Endometrial microvascular endothelial cells (primary cell): ENCODE results near the gene ZNF534. TPM values are rescaled to one million over a fixed set of nuclear protein-coding genes. Genes with fewer than 3 reads are reported as not detected.
"Not testable (repeated sequence)": the region's sequence is repeated elsewhere in the genome, so short reads cannot be mapped to it uniquely, and the experiment has no call there.

Experiments
- in situ Hi-C: cut with HindIII; loops from 2 replicates; pipeline ENCODE4 v1.10.0; 2017; ENCODE audit warnings: low sequenced_read_pairs, low pct_unique_long_range_greater_than_20kb; ENCODE audit errors: inconsistent ontology term
- total RNA-seq: library from RNA; depleted of rRNA; stranded (reverse); fragments of >200 nt; gene quantifications from one replicate; pipeline ENCODE4 v1.2.3, GENCODE V29; 2015; ENCODE audit errors: inconsistent ontology term

Gene ZNF534
- total RNA-seq: not detected

DNA sequence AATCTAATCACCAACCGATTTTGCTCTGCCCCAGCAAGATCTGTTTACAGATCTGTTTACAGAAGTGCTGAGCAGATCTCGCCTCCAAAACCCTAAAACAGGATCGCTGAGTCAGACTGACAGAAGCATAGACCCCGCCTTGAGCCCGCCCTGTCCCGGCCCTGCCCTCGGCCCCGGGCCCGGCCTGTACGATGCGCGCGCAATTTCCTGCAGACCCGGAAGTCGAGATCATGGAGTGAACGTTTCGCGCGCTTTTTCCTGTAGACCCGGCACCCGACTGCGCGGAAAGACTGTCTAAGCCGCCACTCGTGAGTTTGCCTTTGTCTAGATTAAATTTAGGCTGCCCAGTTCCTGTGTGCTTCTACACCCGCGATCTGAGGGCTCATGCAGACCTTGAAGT, at the start of gene ZNF534:
TSS of gene ZNF534 (plus strand) at position 212 of the 400 bp plus-strand sequence. CDS start 2,327 bp downstream, outside the sequence.
- in situ Hi-C loops: no loop called here

DNA sequence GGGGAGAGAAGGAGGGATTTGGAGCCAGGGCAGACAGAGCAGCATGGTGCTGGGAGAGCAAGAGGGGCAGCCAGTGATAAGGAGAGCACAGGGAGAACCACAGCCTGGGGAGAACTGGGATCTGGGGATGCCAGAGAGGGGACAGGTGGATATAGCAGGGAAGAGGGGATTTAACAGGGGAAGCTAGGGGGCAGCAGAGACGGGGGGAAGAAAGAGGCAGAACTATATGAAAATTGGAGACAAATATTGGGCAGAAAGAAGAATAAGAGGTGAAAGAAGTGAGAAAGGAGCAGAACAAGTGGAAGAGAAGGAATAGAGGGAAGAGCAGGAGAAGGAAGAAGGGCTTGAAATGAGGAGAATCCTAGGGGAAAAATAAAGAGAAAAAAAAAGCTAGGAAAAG, 37.8 kb upstream of the ZNF534 start:
- in situ Hi-C loops: no loop called here

DNA sequence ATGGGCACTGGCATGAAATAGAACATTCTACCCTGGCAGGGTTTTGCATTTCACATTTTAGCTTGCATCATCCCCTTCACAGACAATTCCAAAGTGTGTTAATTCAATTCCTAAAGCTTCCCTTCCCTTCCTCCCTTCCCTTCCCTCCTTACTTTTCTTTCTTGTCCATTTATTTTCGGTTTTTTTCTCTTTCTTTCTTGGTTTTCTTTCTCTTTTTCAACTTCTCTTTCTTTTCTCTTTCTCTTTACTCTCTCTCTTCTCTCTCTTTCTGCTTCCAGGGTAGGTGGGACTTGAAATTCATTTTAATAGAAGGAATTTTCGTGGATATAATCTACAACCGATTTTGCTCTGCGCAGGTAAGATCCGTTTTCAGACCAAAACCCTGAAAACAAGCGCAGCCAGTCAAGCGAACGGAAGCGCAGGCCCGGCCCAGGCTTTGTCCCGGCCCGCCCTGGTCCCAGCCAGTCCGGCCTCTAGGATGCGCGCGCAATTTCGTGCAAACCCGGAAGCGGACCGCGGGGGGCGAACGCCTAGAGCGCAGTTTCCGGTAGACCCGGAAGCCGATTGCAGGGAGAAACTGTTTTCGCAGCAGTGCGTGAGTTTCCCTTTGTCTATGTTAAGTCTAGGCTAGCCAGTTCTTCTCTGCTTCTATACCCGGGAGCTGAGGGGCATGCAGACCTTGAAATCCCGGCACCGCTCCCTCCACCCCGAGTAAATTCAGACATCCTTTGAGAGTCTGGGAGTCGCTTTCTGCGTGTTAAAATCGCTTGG, 31.5 kb upstream of the ZNF534 start, which contains the start of gene ZNF528:
TSS of gene ZNF528 (plus strand) at position 540 of the 771 bp plus-strand sequence. CDS start 4,165 bp downstream, outside the sequence.
- in situ Hi-C loops: no loop called here

DNA sequence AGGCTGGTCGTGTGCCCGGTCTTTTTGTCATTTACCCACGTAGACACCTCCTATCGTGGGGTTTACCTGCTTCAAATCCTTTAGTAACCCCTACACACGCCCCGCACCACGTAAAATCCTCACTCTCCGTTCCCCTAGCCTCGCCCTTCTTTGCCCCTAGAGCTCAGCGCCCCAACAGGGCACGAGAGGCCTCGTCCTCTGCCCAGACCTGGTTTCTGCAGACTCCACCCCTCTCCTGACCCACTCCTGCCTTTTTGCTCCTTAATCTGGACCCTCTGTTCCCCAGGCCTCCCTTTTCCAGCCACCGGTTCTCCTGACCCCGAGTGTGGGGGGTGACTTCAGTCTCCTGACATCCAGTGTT, 30.9 kb upstream of the ZNF534 start:
- in situ Hi-C loops: no loop called here

DNA sequence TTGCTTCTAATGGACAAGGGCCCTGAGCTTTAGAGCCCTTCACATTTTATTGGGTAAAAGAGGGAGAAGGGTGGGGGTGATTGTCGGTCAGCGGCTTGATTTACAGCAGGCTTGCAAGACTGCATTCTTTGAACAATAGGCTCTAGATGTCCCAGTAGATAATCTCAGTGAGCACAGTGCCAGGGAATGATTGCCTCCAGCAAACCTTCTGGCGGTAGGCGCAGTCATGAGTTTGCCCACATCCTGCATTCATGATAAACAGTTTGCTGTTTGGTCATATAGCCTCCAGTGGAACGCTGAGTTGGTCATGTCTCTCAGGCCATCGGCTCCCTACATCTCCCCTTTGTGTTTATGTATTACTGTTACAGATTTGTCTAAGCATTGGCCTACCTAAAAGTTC, 18.7 kb upstream of the ZNF534 start:
- in situ Hi-C loops: no loop called here

DNA sequence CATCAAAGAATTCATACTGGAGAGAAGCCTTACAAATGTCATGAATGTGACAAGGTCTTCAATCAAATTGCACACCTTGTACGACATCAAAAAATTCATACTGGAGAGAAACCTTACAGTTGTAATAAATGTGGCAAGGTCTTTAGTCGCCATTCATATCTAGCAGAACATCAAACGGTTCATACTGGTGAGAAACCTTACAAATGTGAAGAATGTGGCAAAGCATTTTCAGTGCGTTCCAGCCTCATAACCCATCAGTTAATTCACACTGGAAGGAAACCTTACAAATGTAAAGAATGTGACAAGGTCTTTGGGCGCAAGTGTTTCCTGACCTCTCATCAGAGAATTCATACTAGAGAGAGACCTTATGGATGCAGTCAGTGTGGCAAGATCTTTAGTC, 13.2 kb upstream of the ZNF534 start:
- in situ Hi-C loops: no loop called here

DNA sequence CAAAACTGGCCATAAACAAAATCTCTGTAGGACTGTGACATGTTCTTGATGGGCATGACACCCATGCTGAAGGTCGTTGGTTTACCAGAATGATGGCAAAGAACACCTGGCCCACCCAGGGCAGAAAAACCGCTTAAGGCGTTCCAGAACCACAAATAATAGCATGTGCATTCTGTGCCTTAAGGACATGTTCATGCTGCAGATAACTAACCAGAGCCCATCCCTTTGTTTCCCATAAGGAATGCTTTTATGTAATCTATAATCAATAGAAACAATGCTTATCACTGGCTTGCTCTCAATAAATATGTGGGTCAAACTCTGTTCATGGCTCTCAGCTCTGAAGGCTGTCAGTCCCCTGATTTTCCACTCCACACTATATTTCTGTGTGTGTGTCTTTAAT, 13.2 kb downstream of the ZNF534 start:
- in situ Hi-C loops: no loop called here

DNA sequence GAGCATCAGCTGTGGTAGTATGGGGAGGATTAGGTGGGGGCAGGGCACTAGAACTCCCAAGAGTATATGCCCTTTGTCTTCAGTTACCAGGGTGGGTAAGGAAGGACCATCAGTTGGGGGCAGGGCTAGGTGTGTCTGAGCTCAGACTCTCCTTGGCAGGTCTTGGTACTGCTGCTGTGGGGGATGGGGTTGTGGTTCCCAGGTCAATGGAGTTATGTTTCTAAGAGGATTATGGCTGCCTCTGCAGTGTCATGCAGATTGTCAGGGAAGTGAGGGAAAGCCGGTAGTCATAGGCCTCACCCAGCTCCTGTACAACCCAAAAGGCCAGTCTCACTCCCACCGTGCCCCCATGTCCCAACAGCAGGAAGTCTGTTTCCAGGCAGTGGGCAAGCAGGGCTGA, 15.6 kb downstream of the ZNF534 start:
- in situ Hi-C loops: no loop called here

DNA sequence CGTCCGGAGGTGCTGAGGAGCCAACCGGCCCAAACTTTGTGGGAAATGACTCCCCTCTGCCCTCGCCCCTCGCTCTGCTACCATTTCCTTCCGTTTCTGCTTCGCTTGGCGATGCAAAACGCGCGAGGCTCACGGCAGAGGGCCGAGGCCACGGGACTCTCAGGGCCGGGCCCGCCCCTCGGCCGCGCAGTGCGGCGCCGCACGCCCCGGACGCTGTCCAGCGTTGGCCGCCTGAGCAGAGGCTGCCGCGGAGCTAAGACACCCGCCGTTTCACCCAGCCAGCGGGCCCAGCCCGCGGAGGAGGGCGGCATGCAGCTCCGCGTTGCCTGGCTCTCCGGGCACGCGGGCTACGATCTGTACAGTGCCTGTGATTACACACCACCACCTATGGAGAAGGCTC, 22.3 kb downstream of the ZNF534 start:
- in situ Hi-C loops: no loop called here

DNA sequence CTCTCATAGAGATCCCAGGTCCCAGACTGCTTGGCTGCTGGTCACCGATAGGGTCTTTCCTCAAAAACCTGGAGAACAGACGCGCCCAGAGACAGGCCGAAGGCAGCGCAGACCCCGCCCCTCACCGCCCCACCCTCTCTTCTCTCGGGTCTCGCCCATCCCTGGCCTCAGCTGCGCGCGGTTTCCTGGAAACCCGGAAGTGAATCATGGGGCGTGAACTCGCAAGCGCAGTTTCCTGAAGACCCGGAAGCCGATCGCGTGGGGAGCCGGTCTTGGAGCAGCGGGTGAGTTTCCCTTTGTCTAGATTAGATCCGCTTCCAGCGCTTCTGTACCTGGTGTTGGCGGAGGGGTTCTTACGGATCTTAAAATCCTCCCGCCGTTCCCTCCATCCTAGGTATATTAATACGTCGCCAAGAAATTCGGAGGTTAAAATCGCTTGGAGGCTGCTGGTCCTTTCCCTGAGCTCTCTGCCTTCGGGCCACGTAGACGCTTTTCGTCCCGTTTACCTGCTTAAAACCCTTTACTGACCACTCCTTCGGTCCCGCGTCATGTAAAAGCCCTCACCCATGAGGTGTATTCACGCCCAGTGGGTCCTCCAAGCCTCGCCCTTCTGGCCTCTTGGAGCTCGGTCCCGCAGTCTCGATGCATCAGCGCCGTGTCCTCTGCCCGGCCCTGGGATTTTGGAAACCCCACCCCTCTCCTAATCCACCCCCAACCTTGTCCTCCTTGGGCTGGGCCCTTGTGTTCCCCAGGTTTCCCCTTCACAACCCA, 24.6 kb downstream of the ZNF534 start, which contains the start of gene ZNF578:
TSS of gene ZNF578 (plus strand) at position 230 of the 771 bp plus-strand sequence. CDS start 48,293 bp downstream, outside the sequence.
- in situ Hi-C loops: no loop called here

DNA sequence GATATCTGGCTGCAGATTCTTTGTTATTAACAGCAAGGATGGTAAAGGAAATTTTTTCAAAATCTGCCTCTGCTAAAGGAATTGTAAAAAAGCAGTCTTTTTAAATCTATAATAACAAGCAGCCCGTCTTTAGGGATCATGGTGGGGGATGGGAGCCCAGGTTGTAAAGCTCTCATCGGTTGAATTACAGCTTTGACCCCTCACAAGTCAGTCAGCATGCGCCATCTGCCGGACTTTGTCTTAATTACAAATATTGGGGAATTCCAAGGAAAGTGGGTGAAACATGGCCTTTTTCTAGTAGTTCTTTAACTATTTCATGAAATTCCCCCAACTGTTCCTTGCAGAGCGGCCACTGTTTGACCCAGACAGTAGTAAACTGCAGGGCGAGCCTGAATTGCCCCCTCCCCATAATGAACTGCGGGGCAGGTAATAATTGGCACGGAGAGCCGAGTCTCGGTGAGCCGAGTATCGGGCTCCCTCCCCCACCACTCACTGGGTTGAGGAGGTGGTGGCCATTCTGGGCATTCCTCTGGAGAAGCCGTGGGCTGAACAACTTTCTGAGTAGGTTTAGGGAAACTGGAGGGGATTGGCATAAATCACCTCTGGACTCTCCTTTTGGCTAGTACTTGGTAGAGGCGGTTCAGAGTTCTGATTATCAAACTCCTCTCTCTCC, 36.0 kb downstream of the ZNF534 start:
- in situ Hi-C loops: no loop called here

DNA sequence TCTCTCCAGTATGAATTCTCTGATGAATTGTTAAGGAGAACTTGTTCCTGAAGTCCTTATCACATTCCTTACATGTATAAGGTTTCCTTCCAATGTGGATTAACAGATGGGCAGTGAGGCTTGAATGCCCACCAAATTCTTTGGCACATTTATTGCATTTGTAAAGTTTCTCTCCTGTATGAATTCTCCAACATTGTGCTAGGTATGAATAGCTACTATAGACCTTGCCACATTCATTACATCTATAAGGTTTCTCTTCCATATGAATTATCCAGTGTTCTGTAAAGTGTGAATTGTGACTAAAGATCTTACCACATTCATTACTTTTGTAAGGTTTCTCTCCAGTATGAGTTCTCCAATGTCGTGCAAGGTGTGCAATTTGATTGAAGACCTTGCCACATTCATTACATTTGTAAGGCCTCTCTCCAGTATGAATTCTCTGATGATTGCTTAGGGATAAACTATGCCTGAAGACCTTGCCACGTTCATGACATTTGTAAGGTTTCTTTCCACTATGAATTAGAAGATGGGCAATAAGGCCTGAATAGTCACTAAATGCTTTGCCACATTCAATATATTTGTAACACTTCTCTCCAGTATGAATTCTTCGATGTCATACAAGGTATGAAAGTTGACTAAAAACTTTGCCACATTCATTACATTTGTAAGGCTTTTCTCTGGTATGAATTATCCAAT, 44.9 kb downstream of the ZNF534 start:
- in situ Hi-C loops: no loop called here

DNA sequence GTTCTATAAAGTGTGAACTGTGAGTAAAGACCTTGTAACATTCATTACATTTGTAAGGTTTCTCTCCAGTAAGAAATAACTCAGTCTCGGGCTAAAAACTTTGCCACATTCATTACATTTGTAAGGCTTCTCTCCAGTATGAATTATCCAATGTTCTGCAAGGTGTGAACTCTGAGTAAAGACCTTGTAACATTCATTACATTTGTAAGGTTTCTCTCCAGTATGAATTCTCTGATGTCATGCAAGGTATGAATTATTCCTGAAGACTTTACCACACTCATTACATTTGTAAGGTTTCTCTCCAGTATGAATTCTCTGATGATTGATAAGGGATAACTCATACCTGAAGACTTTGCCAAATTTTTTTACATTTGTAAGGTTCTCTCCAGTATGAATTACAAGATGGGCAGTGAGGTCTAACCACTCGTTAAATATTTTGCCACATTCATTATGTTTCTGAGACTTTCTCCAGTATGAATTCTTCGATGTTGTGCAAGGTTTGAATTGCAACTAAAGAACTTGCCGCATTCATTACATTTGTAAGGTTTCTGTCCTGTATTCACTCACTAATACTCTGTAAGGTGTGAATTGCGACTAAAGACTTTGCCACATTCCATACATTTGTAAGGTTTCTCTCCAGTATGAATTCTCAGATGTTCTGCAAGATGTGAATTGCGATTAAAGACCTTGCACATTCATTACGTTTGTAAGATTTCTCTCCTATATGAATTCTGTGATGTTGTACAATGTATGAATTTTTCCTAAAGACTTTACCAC, 45.6 kb downstream of the ZNF534 start:
- in situ Hi-C loops: no loop called here

DNA sequence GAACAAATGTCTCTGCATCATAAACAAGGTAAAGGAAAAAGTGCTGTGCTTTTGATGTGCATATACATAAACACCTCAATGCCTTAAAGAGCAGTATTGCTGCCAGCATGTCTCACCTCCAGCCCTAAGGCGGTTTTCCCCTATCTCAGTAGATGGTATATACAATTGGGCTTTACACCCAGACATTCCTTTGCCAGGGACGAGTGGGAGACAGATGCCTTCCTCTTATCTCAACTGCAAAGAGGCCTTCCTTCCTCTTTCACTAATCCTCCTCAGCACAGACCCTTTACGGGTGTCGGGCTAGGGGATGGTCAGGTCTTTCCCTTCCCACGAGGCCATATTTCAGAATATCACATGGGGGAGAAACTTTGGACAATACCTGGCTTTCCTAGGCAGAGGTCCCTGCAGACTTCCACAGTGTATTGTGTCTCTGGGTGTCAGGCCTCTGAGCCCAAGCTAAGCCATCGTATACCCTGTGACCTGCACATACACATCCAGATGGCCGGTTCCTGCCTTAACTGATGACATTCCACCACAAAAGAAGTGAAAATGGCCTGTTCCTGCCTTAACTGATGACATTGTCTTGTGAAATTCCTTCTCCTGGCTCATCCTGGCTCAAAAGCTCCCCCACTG, 55.3 kb downstream of the ZNF534 start:
- in situ Hi-C loops: not testable (repeated sequence)

DNA sequence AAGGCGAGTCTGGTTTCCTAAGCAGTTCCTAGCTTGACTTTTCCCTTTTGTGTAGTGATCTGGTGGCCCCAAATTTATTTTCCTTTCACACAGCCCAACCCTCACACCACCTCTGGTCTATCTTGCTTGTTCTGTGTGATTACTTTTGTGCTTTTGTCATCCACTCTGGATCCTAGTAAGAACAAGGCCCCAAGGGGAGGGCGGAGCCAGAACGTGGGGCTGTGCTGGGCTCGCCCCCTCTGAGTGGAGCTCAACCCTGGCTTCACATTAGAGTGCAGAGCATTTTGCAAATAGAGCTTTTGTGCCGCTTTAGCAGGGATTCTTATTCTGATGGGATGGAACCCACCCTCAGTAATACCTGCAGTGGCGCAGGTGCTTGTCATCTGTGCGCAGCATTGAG, 56.1 kb downstream of the ZNF534 start:
- in situ Hi-C loops: not testable (repeated sequence)

DNA sequence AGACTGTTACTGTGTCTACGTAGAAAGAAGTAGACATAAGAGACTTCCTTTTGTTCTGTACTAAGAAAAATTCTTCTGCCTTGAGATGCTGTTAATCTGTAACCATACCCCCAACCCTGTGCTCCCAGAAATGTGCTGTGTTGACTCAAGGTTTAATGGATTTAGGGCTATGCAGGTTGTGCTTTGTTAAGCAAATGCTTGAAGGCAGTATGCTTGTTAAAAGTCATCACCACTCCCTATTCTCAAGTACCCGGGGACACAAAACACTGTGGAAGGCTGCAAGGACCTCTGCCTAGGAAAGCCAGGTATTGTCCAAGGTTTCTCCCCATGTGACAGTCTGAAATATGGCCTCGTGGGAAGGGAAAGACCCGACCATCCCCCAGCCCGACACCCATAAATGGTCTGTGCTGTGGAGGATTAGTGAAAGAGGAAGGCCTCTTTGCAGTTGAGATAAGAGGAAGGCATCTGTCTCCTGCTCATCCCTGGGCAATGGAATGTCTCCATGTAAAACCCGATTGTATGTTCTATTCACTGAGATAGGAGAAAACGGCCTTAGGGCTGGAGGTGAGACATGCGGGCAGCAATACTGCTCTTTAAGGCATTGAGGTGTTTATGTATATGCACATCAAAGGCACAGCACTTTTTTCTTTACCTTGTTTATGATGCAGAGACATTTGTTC, 56.8 kb downstream of the ZNF534 start:
- in situ Hi-C loops: not testable (repeated sequence)
